SU-DHL-6 (cell line): ENCODE data around the gene TKT.
"Not testable (repeated sequence)": the region's sequence is repeated elsewhere in the genome, so short reads cannot be mapped to it uniquely, and the experiment has no call there.

Experiments used
- EZH2phosphoT487 ChIP-seq: fragments of 200-600 bp; sonication (generic), shearing (Covaris generic); conservative IDR thresholded peaks from 2 replicates; pipeline ENCODE4 v1.6.1; 2018; ENCODE audit warnings: mild to moderate bottlenecking, antibody characterized with exemption, low read length, moderate library complexity, mixed read lengths
- TF ChIP-seq, protein P1 (sequence below): fragments of 200-600 bp; sonication (generic); IDR thresholded peaks from one replicate; pipeline ENCODE4 v1.5.1; 2017; ENCODE audit warnings: antibody characterized with exemption, mild to moderate bottlenecking, low read length, moderate library complexity; ENCODE audit not compliant: insufficient read depth, poor library complexity, severe bottlenecking

DNA sequence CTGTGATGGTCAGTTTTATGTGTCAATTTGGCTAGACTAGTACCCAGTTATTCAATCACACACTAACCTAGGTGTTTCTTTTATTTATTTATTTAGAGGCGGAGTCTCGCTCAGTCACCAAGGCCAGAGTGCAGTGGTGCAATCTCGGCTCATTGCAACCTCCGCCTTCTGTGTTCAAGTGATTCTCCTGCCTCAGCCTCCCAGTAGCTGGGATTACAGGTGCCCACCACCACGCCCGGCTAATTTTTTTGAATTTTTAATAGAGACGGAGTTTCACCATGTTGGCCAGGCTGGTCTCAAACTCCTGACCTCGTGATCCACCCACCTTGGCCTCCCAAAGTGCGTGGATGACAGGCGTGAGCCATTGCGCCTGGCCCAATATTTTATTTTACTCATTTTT is 13.4 kb upstream of the TKT start:
- TF ChIP-seq, protein P1, sequence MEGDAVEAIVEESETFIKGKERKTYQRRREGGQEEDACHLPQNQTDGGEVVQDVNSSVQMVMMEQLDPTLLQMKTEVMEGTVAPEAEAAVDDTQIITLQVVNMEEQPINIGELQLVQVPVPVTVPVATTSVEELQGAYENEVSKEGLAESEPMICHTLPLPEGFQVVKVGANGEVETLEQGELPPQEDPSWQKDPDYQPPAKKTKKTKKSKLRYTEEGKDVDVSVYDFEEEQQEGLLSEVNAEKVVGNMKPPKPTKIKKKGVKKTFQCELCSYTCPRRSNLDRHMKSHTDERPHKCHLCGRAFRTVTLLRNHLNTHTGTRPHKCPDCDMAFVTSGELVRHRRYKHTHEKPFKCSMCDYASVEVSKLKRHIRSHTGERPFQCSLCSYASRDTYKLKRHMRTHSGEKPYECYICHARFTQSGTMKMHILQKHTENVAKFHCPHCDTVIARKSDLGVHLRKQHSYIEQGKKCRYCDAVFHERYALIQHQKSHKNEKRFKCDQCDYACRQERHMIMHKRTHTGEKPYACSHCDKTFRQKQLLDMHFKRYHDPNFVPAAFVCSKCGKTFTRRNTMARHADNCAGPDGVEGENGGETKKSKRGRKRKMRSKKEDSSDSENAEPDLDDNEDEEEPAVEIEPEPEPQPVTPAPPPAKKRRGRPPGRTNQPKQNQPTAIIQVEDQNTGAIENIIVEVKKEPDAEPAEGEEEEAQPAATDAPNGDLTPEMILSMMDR: not testable (repeated sequence)
- not testable (repeated sequence) for TF ChIP-seq EZH2phosphoT487
